Peyer's patch (tissue), 4 donors: ENCODE data around the gene SLC25A45.

ENCODE experiments used
- CTCF ChIP-seq, 6 experiments: fragments of 450-650 bp in 4 of 6; fragments of 200-600 bp in 2 of 6; sonication (generic) in 1 of 6; IDR thresholded peaks; one replicate each; pipeline ENCODE4 v1.5.1; 2017 to 2019; ENCODE audit warnings: antibody characterized with exemption in 6 of 6, mild to moderate bottlenecking in 3 of 6, moderate library complexity in 1 of 6
- POLR2A ChIP-seq, 2 donors: fragments of 450-650 bp; IDR thresholded peaks; one replicate each; pipeline ENCODE4 v1.5.1; 2017; ENCODE audit warnings: antibody characterized with exemption in 2 of 2, mild to moderate bottlenecking in 2 of 2, moderate library complexity in 2 of 2

GRCh38 chr11:65392186-65392829 lies 9.9 kb upstream of the SLC25A45 start:
- TF ChIP-seq CTCF (IDR thresholded peaks at IDR 0.05): no peak
- TF ChIP-seq POLR2A (IDR thresholded peaks at IDR 0.05): no peak
